CD4-positive, alpha-beta T cell treated with Interleukin-21 for 1 hour (primary cell): ENCODE results near the gene MARK3.
"Not testable (repeated sequence)": the region's sequence is repeated elsewhere in the genome, so short reads cannot be mapped to it uniquely, and the experiment has no call there.

Experiments
- DNase-seq: peaks from one replicate; pipeline ENCODE4 v3.0.0-alpha.2; 2020

MARK3 gene

DNA sequence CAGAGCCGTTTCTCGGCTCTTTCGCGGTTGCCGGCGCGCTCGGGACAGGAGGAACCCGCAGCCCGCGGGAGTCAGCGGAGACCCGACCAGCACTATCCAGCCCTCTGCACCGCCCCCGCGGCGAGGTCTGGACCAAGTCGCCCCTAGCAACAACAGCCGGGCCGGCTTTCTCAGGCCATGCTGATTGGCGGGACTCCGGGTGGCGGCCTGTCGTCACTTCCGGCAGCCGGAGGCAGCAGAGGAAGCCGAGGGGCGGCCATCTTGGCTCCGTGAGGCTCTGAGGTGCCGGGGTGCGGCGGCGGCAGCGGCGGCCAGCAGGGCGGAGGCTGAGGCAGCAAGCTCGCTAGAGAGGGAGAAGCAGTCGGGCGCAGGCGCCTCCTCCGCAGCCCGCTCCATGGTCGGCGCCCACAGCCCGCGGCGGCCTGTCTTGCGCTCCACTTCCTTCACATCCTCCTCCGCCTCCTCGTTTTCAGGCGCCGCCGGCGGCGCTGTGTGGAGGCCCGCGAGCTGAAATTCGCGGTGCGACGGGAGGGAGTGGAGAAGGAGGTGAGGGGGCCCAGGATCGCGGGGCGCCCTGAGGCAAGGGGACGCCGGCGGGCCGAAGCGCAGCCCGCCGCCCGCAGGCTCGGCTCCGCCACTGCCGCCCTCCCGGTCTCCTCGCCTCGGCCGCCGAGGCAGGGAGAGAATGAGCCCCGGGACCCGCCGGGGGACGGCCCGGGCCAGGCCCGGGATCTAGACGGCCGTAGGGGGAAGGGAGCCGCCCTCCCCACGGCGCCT is at the start of gene MARK3:
Gene MARK3 (plus strand): TSS at position 264 of the 777 bp plus-strand sequence. CDS start 615 bp downstream, outside the sequence.
- DNase-seq, result peak; percentile 97

DNA sequence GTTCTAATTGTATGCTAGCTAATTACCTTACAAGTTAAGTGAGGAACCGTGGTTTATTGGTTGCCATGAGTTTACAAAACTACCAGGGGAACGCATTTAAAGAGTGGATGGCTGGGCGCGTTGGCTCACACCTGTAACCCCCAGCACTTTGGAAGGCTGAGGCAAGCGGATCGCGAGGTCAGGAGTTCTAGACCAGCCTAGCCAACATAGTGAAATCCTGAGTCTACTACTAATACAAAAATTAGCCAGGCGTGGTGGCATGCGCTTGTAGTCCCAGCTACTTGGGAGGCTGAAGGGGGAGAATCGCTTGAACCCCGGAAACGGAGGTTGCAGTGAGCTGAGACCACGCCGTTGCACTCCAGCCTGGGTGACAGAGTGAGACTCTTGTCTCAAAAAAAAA is 49.0 kb upstream of the MARK3 start:
- DNase-seq, result no peak

DNA sequence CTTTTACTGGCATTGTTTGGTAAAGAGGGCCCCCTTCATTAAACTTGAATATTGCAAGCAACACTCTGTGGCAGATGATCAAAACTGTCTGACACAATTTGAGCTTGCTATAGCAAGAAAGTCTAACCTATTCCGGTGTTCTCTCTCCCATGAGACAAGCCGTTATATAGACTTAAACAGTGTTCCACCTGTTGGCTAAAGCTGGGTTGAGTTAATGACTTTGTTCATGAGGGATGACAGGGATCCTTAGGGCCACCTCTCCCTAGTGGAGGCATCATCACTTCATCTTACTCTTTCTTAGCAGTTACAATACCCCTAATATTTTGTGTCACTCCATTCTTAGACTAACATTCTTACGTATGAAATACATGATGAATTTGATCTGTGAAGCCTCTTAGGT is 47.4 kb upstream of the MARK3 start:
- DNase-seq, result no peak

- no peak for DNase-seq
Observed at GRCh38 chr14:103339561-103339960, 45.7 kb upstream of the MARK3 start.

GRCh38 chr14:103340480-103341212 is 44.6 kb upstream of the MARK3 start:
- no peak for DNase-seq

GRCh38 chr14:103341250-103342129 is 43.7 kb upstream of the MARK3 start:
- no peak for DNase-seq

- no peak for DNase-seq
Observed at GRCh38 chr14:103343164-103343879, 41.9 kb upstream of the MARK3 start.

DNA sequence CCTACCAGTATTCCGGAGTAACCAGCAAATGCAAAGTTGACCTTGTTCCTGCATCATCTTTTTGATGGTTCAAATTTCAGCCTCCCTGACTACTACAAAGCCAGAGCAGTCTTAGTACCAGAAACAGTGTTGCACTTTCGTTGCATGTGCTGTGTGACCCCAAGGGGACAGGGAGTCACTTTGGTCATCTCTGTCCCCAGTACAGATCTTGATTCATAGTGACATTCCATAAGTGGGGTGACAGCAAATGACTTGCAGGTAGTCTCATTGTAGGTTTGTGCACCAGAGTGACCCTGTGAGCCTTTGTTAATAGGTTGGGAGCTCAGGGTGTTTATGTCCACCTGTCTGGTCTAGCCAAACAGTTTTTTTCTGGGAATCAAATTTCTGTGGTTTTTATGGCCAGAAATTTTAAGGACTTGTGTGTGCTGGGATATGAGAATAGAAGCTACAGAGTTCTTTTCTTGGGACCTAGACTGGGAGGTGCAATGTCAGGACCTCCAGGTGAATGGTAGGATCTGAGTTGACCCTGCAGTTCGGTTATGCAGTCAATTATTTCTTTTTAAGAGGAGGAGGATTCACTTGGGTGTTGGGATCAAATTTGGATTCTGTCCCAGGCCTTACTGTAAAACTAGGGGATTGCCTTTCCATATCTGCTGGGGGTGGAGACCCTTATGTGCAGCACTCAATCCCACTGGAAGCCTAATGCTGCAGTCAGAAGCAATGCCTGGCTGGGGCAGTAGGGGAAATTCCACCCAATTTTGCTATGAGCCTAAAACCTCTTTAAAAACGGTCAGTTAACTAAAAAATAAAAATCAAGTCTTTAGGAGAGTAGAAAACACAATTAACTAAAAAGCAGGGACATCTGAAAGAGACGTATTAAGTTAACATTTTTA is 41.1 kb upstream of the MARK3 start:
- DNase-seq, result no peak

DNA sequence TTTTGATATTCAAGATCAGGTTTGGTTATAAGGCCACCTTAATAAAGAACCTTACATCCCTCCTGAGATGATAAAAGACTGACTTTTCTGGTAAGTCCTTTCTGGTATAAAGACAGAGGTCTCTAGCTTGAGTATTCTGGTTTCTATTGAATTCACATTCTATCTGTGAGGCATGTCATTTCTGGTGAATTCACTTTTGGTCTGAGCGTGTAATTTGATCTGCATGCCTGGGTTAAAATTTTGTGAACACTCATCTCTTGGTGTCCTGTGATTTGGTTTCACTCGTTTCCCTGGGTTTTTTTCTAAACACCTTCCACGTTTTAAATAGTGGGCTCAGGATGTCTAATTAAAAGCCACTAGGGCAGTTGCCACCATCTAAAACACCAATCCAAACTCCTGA is 38.9 kb upstream of the MARK3 start:
- DNase-seq, result no peak

DNA sequence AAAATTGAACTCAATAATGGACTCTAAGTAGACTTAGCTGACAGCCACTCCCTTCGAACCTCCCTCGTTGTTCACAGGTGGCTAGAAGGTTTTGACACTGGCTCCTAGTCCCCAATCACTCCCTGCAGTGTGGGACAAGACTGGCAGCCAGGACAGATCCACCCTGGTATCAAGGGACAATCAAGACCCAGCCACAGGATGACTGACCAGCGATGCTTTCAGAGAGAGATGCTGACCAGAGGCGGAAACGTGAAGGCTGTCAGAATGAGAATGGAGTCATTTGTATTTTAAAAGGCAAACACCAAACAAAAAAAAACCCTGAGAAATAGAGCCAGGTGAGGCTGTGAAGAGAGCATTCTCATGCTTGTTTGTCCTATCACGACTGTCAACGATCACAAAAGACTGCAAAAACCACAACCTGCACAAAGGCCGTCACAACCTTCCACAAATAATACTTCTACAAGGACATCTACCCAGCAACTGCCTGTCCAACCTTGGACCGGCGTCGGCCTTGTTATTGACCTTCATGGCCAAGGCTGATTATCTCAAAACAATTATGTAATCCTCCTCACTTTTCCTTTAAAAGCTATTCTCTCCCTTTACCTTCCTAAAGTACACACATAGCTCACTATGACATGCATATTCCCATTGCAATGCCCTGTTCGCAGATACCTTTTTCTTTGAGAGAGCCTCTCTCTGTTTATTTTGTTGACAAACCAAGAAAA is 38.0 kb upstream of the MARK3 start:
- no peak for DNase-seq

- no peak for DNase-seq
Observed at GRCh38 chr14:103348154-103348553, 37.1 kb upstream of the MARK3 start.

GRCh38 chr14:103349982-103350381 is 35.2 kb upstream of the MARK3 start:
- DNase-seq, result no peak

DNA sequence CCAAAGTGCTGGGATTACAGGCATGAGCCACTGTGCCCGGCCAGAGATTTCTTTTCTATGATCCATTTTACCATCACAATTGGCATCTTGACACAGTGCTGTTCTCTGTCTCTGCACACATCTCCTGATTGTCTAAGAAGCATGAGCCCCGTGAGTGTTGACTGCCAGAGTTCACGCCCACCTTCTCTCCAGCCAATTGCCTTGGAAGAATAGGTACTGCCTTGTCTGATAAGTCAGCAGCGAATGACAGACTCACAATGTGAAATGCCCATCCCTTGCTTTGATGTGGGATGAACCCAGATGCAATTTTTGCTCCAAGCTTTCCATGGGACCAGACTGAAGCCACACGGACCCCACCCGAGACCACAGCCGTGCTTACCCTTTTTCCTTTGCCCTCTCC is 31.9 kb upstream of the MARK3 start:
- DNase-seq, result no peak

GRCh38 chr14:103354141-103354540 is 31.1 kb upstream of the MARK3 start:
- DNase-seq, result no peak

DNA sequence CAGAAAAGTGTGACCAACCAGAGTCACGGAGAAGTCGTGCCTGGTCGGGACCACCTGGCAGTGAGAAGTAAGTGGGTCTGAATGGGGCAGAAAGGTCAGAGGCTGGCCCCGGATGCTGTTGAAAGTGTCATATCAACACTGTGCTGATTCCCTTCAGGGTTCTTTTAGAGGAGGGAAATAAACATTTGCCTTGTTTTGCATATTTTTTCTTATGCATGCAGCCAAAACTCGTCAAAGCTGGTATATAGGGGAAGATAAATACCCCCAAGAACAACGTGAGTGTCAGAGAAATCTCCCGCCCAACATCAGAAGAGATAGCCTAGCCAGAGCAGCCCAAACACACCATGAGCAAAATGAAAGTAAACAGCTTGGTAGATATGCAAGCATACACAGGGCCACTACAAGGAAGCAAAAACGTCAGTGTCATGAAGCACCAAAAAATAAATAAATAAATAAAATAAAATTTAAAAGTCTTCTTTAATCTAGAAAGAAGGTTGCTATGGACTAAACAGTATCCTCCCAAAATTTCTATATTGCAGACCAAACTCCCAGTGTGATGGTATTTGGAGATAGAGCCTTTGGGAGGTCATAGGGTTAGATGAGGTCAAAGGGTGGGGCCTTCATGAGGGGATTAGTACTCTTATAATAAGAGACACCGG is 29.1 kb upstream of the MARK3 start:
- no peak for DNase-seq

GRCh38 chr14:103357552-103357951 is 27.7 kb upstream of the MARK3 start:
- DNase-seq, result not testable (repeated sequence)

- no peak for DNase-seq
Observed at GRCh38 chr14:103360548-103360947, 24.7 kb upstream of the MARK3 start.

DNA sequence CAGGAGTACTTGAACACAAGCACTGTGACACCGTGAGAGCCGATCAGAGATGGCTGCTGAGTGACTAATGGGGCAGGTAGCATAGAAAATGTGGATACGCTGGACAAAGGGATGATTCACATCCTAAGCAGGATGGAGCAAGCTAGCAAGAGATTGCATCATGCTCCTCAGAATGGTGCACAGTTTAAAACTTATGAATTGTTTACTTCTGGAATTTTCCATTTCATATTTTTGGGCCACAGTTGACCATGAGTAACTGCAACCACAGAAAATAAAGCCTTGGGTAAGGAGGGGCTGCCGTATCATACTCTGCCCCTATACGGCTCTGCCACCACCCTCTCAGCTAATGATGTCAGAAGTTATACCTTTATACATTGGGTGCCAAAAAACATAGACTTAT is 23.3 kb upstream of the MARK3 start:
- no peak for DNase-seq

DNA sequence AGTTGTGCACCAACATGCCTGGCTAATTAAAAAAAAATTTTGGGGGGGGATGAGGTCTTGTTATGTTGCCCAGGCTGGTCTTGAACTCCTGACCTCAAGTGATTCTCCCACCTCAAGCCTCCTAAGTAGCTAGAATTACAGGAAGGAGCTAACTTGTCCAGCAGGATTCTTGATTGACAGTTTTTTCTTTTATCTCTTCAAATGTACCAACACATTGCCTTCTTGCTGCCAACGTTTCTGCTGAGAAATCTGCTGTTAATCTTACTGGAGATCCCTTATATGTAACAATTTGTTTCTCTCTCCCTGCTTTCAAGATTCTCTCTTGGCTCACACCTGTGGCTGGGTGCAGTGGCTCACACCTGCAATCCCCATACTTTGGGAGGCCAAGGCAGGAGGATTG is 22.4 kb upstream of the MARK3 start:
- DNase-seq, result no peak

- no peak for DNase-seq
Observed at GRCh38 chr14:103366741-103367140, 18.5 kb upstream of the MARK3 start.
